ENCODE data around the gene BCAS3.
"Not testable (repeated sequence)": the region's sequence is repeated elsewhere in the genome, so short reads cannot be mapped to it uniquely, and the experiment has no call there.

The BCAS3 gene

DNA sequence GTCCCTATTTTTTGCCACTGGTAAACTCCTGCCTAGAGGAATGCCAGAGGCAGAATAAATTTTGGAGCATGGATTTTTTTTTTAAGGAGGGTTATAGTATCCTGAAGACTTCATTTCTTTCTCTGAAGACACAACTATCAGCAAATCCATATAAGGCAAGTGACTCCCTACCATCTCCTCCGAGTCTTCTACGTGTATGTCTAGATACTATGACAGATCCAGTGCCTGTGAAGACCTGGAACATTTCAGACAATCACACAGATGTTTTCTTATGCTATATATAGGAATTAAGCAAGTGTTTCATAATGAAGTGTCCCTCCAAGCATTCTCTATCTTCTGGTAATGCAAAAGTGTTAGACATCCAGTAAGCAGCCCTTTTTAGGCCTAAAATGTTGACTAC lies 466.5 kb downstream of the BCAS3 start:
- H3K4me3 ChIP-seq = no peak overlapping the region
- H3K27ac ChIP-seq = no peak overlapping the region
- H3K9me3 ChIP-seq = no peaks in the 10 kb centered on the region
- peaks cover 0 to 14% (median 2%) of the 10 kb centered on the region in 4 donors for H3K4me1 ChIP-seq
- no peak for DNase-seq
- H3K36me3 ChIP-seq = no peaks in the 10 kb centered on the region
- H3K27me3 ChIP-seq = no peaks in the 10 kb centered on the region
- TF ChIP-seq, protein P1, sequence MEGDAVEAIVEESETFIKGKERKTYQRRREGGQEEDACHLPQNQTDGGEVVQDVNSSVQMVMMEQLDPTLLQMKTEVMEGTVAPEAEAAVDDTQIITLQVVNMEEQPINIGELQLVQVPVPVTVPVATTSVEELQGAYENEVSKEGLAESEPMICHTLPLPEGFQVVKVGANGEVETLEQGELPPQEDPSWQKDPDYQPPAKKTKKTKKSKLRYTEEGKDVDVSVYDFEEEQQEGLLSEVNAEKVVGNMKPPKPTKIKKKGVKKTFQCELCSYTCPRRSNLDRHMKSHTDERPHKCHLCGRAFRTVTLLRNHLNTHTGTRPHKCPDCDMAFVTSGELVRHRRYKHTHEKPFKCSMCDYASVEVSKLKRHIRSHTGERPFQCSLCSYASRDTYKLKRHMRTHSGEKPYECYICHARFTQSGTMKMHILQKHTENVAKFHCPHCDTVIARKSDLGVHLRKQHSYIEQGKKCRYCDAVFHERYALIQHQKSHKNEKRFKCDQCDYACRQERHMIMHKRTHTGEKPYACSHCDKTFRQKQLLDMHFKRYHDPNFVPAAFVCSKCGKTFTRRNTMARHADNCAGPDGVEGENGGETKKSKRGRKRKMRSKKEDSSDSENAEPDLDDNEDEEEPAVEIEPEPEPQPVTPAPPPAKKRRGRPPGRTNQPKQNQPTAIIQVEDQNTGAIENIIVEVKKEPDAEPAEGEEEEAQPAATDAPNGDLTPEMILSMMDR (IDR thresholded peaks at IDR 0.05) = no peak
- intact Hi-C loops (cut with DNase I; ENCODE audit: low total_unique reads) = no loop called here

DNA sequence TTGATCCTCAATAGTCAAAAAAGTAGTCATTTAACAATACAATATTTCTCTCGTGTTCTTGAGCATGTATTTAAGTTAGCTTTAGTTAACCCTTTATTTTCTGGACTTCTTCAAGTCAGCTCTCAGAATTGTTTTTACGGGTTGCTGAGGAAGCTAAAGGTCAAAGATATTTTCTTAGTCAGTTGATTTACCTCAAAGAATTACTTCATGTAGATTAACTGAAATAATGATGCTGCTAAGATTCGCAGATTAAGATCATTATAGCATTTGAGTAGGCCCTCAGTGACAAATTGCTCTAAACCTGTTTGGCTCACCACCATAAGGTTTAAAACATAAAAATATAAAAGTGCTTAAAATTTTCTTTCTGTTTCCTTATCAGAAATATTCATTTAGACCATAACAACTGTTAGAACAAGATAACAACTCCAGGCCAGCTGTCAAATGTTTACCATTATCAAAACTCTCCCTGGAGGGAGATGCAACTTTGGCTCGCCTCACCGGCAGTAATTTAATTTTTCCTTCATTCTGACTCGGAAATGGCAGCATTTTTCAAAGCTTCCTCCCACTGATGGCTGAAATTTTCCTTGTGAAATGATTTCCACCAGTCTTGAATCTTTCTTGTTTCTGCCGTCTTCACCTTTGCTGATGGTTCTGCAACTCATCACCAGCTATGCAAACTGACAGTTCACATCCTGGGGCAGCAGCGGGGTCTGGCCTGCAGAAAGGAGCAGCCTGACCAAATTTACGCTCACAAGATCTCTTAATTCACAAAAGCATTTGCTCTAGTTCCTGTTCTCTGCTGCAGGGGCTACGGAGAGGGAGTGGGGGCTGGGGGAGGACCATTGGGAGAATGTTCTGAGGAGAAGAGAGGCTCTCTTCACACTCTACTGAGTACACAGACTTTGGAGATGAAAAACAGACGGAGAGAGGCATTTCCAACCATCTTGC lies 467.2 kb downstream of the BCAS3 start:
- peaks cover 0 to 14% (median 2%) of the 10 kb centered on the region in 4 donors for H3K4me1 ChIP-seq
- no peaks in the 10 kb centered on the region for H3K36me3 ChIP-seq
- intact Hi-C loops (cut with DNase I; ENCODE audit: low total_unique reads) = no loop called here
- H3K27ac ChIP-seq = no peak overlapping the region
- TF ChIP-seq, protein P1 (IDR thresholded peaks at IDR 0.05) = no peak
- no peaks in the 10 kb centered on the region for H3K27me3 ChIP-seq
- DNase-seq = no peak
- H3K4me3 ChIP-seq = no peak overlapping the region
- no peaks in the 10 kb centered on the region for H3K9me3 ChIP-seq

DNA sequence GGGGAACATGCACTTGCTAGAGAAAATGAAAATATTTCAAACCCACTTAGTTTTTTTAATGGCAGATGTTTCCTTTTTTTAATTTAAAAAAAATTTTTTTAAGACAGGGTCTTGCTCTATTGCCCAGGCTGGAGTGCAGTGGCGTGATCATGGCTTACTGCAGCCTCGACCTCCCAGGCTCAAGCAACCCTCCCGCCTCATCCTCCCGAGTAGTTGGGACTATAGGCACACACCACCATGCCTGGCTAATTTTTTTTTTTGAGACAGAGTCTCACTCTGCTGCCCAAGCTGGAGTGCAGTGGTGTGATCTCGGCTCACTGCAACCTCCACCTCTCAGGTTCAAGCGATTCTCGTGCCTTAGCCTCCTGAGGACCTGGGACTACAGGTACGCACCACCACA lies 469.2 kb downstream of the BCAS3 start:
- DNase-seq; H3K27ac ChIP-seq; intact Hi-C loops (cut with DNase I; ENCODE audit: low total_unique reads); H3K27me3 ChIP-seq; H3K36me3 ChIP-seq; H3K9me3 ChIP-seq; H3K4me3 ChIP-seq: not testable (repeated sequence)
- peaks cover 0 to 14% (median 2%) of the 10 kb centered on the region in 4 donors for H3K4me1 ChIP-seq

DNA sequence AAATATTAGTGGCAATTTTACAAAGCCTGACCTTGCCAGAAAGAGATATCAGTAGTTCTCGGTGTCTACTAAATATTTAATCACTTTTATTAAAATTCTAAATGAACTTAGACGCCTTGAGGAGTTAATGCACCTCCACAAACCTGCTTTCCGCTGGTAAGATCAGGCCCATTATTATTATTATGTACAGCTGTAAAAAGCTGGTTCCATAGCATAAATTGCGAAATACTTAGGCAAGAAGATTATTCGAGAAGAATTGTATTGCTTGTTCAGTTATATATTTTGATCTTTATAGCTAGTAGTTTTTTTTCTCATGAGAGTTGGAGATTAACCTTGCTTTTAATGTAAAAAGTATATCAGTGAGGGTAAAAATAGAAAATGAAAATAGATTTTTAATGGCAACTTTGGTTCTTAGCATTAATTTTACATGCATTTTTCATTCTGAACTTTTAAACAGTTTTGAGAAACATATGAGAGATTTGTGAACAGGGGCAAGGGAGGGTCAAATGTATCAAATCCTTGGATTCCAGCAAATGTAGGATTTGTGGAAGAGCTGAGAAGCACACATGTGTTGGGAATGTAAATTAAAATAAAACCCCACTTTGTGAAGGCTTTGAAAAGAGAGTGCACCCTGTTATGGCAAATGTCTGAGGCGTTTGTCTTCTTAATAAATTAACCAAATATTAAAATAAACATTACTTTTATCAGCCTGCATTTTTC lies 471.6 kb downstream of the BCAS3 start:
- no peak for DNase-seq
- no peak overlapping the region for H3K4me3 ChIP-seq
- H3K9me3 ChIP-seq = no peaks in the 10 kb centered on the region
- H3K27ac ChIP-seq = no peak overlapping the region
- intact Hi-C loops (cut with DNase I; ENCODE audit: low total_unique reads) = no loop called here
- no peaks in the 10 kb centered on the region for H3K27me3 ChIP-seq
- H3K36me3 ChIP-seq = no peaks in the 10 kb centered on the region
- peaks cover 0 to 11% (median under 1%) of the 10 kb centered on the region in 4 donors for H3K4me1 ChIP-seq
- TF ChIP-seq, protein P1 (IDR thresholded peaks at IDR 0.05) = no peak

DNA sequence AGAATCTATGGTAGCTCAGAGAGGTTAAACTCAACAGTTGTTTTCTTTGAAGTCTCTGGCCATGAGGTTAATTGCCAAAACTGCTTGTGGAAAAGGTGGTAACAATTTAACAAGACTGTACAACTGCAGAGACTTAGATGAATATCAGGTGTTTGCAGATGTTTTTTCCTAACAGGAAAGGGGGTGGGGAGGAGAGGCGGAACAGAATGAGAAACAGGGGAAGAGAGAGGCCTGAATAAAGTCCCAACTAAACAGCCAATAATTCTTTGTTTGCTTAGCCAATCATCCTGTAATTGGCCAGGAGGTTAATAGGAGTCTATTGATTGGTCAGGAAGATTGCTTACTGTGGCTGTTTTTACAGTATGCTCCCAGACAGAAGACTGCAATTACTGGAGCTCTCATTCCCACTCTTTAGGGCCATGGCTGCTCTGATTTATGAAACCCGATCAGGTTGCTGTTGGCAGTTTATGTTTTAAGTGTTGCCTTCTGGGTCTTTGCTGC lies 472.3 kb downstream of the BCAS3 start:
- H3K27me3 ChIP-seq = no peaks in the 10 kb centered on the region
- TF ChIP-seq, protein P1 (IDR thresholded peaks at IDR 0.05) = no peak
- no peaks in the 10 kb centered on the region for H3K9me3 ChIP-seq
- no peak for DNase-seq
- H3K4me1 ChIP-seq = peaks cover 0 to 5% (median 0%) of the 10 kb centered on the region in 4 donors
- H3K27ac ChIP-seq = no peak overlapping the region
- H3K36me3 ChIP-seq = no peaks in the 10 kb centered on the region
- intact Hi-C loops (cut with DNase I; ENCODE audit: low total_unique reads) = no loop called here
- H3K4me3 ChIP-seq = no peak overlapping the region

Measured in tibial artery (tissue), 4 donors.